Smooth muscle cell of the brain vasculature (primary cell): ENCODE data around the gene HMOX2.

Experiments
- DNase-seq: peaks from one replicate; pipeline ENCODE4 v3.0.0-alpha.2; 2012; ENCODE audit warnings: low read depth, low spot score

The HMOX2 gene

DNA sequence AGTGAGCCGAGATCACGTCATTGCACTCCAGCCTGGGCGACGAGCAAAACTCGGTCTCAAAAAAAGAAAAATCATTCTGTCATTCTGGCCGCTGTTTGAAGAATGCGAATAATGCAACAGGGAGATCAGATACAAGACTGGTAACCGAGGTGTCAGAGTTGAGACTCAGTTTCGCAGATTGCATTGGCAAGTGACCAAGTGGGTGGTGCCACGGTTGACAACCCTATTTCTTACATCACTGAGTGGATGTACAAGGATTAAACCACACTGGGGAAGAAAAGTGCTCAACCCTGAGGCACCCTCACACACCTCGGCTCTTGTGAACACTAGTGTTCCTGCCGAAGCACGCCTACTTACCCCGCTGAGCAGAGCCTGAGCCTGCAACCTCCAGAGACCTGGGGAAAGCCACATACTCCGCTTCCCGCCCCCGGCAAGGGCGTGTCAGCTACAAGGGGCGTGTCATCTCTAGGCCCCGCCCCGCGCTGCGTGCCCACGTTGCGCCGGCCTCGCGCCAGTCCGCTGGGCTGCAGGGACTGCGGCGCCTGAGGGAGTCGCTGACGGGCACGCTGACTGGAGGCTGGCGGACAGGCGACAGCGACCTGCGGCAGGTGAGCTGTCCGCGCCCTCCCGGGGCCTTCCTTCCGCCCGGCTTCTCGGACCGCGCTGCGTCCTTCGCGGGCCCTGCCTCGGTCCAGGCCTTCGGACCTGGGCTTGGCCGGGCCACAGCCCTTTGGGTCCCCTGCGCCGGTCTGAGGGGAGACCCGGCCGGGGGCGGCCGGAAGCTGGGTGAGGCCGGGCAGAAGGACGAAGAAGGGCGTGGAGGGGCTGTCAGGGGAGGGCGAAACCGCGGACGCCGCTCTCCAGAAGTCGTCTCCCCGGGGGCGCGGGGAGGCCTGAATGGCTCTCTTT lies at the start of gene HMOX2:
Gene HMOX2 (plus strand): TSS at position 519 of the 909 bp plus-strand sequence. CDS start 29,127 bp downstream, outside the sequence.
- DNase-seq: peak; percentile 71

- no peak for DNase-seq
Observed at GRCh38 chr16:4426722-4427372, 49.4 kb upstream of the HMOX2 start.

DNA sequence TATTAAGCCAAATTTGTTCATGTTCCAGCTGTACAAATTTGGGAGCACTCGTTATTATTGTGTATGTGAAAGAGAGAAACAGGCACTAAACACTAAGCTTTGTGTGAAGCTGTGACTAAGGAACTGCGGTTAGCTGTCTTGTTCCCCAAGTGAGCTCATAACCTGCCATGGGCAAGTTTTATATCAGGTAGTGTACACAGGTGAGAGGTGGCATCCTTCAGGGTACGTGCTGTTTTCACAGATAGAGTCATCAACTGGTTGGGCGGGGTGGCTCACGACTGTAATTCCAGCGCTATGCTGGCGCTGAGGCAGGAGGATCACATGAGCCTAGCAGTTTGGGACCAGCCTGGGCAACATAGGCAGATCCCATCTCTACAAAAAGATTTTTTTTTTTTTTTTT lies 47.7 kb upstream of the HMOX2 start:
- no peak for DNase-seq

DNA sequence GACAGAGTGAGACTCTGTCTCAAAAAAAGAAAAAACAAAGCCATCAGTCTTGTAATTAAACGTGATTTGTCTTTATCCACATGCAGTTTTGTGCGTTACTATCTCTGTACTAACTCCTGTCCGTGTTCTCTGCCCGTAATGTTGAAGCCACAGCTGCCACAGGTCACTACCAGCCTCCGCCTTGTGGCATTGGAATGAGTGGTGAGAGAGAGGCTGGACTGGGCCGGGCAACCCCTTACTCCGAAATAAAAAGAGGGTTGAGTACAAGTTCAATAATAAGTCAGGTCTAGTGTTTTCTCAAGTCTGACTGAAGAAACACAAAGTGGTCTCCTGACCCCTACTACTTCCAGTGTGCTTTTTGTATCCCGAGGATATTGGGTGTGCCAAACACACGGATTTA lies 45.2 kb upstream of the HMOX2 start:
- no peak for DNase-seq

GRCh38 chr16:4433228-4433627 lies 43.0 kb upstream of the HMOX2 start:
- DNase-seq: no peak

DNA sequence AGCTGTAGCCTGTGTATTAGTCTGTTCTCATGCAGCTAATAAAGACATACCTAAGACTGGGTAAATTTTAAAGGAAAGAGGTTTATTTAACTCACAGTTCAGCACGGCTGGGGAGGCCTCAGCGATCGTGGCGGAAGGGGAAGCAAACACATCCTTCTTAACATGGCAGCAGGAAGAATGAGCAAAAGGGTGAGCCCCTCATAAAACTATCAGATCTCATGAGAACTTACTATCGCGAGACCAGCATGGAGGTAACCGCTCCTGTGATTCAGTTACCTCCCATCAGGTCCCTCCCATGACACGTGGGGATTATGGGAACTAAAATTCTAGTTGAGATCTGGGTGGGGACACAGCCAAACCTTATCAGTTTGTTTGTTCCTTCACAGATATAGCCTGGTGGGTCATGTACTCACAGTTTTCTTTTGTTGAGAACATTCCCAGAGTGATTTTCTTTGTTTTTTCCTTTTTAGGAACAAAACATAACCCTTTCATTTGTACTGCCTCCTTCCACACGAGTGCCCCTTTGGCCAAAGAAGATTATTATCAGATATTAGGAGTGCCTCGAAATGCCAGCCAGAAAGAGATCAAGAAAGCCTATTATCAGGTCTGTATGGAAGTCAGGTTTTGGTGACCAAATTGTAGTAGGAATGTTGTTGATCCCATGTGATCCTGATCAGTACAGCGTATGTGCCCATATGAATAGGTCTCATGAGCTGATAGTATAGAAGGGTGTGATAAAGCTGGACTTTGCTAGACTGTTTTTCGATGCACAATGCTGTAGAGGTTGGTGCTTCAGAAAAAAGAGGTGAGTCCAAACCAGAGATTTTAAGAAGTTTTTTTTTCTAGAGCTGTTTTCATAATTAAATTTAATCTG lies 42.0 kb upstream of the HMOX2 start:
- no peak for DNase-seq

DNA sequence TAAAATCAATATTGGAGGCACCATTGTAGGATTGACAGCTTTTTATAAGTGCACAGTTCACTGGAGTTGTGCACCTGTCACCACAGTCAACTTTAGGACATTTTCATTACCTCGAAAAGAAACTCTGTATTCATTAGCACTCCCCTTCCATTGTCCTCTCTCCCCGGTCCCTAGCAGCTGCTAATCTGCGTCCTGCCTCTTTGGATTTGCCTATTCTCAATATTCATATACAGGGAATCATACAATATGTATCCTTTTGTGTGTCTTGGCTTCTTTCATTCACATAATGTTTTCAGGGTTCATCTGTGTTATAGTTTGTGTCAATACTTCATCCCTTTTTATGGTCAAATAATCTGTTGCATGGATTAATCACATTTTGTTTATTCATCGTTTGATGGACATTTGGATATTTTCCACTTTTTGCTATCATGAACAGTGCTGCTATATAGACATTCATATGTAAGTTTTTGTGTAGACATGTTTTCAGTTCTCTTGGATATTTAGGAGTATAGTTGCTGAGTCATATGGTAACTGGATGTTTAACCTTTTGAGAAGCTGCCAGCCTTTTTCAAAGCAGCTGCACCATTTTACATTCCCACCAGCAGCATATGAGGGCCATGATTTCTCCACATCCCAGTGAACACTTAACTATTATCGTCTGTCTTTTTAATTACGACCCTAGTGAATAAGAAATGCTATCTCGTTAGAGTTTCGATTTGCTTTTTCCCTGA lies 40.7 kb upstream of the HMOX2 start:
- no peak for DNase-seq

- no peak for DNase-seq
Observed at GRCh38 chr16:4437366-4437765, 38.8 kb upstream of the HMOX2 start.

DNA sequence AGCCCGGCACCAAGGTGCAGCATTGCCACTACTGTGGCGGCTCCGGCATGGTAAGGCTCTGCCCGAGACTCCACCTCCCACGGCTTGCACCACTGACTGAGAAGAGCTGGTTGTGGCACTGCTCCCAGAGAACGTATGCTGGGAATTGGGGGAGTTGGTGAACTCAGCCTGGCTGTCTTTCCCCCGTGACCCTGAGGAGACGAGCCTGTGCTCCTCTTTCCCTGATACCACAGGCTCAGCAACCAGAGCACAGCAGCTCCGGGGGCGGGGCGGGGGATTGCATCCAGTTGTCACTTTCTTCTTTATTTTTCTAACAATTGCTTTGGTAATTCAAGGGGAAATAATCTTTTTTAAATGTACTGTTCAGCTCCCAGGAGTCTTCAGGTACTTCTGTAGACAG lies 33.8 kb upstream of the HMOX2 start:
- no peak for DNase-seq

GRCh38 chr16:4443271-4443670 lies 32.9 kb upstream of the HMOX2 start:
- no peak for DNase-seq

GRCh38 chr16:4443986-4444385 lies 32.2 kb upstream of the HMOX2 start:
- DNase-seq: no peak

DNA sequence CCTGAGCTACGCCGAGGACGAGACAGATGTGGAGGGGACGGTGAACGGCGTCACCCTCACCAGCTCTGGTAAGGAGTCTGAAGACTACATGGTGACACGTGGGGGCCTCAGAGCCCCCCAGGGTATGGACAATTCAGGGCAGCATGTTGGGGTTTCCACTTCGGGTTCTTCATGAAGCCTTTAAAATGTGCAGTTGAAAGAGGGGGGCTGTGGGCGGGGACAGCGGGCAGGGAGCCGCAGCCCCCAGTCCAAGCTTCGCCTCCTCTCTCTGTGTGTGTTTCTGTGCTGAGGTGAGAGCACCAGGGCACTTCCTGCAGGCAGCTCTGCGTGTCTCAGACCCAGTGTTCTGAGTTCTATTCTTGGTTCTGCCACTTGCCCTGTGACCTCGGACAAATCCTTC lies 25.8 kb upstream of the HMOX2 start:
- DNase-seq: no peak

- DNase-seq: no peak
Observed at GRCh38 chr16:4450931-4451519, 25.2 kb upstream of the HMOX2 start.

- DNase-seq: no peak
Observed at GRCh38 chr16:4452674-4453073, 23.5 kb upstream of the HMOX2 start.

GRCh38 chr16:4454623-4455022 lies 21.6 kb upstream of the HMOX2 start:
- DNase-seq: no peak

- no peak for DNase-seq
Observed at GRCh38 chr16:4455081-4455480, 21.1 kb upstream of the HMOX2 start.

DNA sequence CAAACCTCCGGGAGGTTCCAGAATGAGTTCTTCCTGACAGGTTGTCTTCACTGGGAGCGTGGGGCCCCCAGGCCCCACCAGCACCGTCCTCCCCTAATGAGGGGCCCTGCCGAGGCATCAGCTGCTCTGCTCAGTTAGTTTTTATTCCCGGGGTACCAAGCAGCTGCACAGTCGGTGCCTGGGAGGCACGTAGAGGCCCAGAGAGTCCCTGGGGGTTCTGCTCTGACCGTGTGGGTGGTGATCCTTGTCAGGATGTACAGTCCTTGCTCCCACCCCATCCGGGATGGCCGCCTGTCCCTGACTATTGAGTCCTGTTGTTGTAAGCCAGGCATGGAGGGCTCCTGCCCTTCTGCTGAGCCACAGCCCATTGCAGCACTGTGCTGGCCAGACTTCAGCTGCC lies 20.2 kb upstream of the HMOX2 start:
- DNase-seq: no peak

- no peak for DNase-seq
Observed at GRCh38 chr16:4460936-4461249, 15.3 kb upstream of the HMOX2 start.

GRCh38 chr16:4461250-4462085 lies 14.7 kb upstream of the HMOX2 start:
- DNase-seq: no peak

DNA sequence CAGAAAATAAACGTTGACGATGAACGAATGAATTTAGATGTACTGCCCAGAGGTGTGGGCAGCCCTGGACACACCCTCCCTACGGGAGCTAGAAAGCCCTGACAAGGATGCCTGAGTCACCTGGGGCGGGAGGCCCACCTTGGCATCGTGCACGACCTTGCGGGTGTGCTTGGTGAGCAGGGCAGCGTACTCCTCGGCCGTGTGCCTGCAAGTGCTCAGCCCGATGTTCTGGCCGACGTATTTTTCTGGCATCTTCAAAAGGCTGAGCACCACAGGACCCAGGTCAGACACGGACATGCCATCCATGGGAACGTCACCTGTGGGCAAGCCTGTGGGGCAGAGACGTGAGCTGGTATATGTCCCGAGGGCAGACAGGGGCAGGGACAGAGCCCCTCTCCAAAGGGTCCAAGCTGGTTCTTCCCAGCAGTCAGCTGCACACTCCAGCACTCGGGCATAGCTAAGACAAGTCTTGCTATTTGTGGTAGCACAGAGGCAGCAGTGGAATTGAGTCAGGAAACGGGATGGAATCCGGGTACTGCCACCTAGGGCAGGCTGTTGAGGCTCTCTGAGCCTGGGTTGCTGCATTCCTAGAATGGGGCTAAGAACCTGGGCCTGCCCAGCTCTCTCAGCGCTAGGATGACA lies 12.6 kb upstream of the HMOX2 start:
- DNase-seq: no peak
